ENCODE data around the gene OSBPL5.

DNA sequence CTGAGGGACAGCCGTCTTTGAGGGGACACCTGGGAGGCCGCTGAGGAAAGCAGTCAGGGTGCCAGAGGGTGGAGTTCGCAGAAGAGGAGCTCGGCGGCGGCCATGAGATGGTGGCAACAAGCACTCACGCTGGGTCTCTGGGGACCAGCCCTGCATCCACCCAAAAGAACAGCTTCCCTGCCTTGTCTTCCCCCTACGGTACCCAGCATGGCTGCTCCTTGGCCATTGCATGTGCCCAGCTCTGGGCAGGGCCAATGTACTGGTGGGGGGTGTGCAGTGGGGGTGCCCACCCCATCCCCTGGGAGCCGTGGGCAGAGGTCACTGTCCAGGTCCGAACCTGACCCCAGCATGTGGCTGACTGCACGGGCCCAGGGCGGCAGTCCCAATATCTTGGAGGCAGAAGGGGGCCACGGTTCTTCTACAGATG lies 42.3 kb downstream of the OSBPL5 start:
- TF ChIP-seq EZH2 (IDR thresholded peaks at IDR 0.05; ENCODE audit: low read depth) = no peak
- TF ChIP-seq, protein P1, sequence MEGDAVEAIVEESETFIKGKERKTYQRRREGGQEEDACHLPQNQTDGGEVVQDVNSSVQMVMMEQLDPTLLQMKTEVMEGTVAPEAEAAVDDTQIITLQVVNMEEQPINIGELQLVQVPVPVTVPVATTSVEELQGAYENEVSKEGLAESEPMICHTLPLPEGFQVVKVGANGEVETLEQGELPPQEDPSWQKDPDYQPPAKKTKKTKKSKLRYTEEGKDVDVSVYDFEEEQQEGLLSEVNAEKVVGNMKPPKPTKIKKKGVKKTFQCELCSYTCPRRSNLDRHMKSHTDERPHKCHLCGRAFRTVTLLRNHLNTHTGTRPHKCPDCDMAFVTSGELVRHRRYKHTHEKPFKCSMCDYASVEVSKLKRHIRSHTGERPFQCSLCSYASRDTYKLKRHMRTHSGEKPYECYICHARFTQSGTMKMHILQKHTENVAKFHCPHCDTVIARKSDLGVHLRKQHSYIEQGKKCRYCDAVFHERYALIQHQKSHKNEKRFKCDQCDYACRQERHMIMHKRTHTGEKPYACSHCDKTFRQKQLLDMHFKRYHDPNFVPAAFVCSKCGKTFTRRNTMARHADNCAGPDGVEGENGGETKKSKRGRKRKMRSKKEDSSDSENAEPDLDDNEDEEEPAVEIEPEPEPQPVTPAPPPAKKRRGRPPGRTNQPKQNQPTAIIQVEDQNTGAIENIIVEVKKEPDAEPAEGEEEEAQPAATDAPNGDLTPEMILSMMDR (conservative IDR thresholded peaks at IDR 0.05) = no peak
